Panc1 (cell line): ENCODE measurements around the gene NIPSNAP2.
"Not testable (repeated sequence)": the region's sequence is repeated elsewhere in the genome, so short reads cannot be mapped to it uniquely, and the experiment has no call there.

Source experiments
- CTCF ChIP-seq: fragments of 450-650 bp; IDR thresholded peaks from 2 replicates; pipeline ENCODE4 v1.5.1; 2017; ENCODE audit warnings: mild to moderate bottlenecking
- POLR2AphosphoS5 ChIP-seq: IDR thresholded peaks from 2 replicates; pipeline ENCODE4 v1.6.1; 2012; ENCODE audit warnings: mild to moderate bottlenecking, low read depth, low read length, moderate library complexity
- SIN3A ChIP-seq: IDR thresholded peaks from 2 replicates; pipeline ENCODE4 v1.6.1; 2012; ENCODE audit warnings: low read depth, mild to moderate bottlenecking, low read length, moderate library complexity, borderline replicate concordance; ENCODE audit not compliant: insufficient read depth
- TCF7L2 ChIP-seq: IDR thresholded peaks from 2 replicates; pipeline ENCODE4 v1.6.1; 2011; ENCODE audit warnings: mild to moderate bottlenecking, low read depth, low read length, inconsistent platforms
- TF ChIP-seq, protein P1 (sequence below), 2 experiments: IDR thresholded peaks; 2 replicates each; pipeline ENCODE4 v1.6.1; 2011 to 2012; ENCODE audit warnings: low read depth in 2 of 2, control low read depth in 1 of 2, low read length in 1 of 2, mild to moderate bottlenecking in 1 of 2, moderate library complexity in 1 of 2; ENCODE audit not compliant: insufficient read depth in 1 of 2

- TF ChIP-seq, protein P1, sequence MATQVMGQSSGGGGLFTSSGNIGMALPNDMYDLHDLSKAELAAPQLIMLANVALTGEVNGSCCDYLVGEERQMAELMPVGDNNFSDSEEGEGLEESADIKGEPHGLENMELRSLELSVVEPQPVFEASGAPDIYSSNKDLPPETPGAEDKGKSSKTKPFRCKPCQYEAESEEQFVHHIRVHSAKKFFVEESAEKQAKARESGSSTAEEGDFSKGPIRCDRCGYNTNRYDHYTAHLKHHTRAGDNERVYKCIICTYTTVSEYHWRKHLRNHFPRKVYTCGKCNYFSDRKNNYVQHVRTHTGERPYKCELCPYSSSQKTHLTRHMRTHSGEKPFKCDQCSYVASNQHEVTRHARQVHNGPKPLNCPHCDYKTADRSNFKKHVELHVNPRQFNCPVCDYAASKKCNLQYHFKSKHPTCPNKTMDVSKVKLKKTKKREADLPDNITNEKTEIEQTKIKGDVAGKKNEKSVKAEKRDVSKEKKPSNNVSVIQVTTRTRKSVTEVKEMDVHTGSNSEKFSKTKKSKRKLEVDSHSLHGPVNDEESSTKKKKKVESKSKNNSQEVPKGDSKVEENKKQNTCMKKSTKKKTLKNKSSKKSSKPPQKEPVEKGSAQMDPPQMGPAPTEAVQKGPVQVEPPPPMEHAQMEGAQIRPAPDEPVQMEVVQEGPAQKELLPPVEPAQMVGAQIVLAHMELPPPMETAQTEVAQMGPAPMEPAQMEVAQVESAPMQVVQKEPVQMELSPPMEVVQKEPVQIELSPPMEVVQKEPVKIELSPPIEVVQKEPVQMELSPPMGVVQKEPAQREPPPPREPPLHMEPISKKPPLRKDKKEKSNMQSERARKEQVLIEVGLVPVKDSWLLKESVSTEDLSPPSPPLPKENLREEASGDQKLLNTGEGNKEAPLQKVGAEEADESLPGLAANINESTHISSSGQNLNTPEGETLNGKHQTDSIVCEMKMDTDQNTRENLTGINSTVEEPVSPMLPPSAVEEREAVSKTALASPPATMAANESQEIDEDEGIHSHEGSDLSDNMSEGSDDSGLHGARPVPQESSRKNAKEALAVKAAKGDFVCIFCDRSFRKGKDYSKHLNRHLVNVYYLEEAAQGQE (IDR thresholded peaks at IDR 0.05; ENCODE audit: insufficient read depth in 1 of 2, low read depth in 2 of 2, low read length in 1 of 2) = not testable (repeated sequence)
- not testable (repeated sequence) for TF ChIP-seq CTCF, POLR2AphosphoS5, SIN3A, TCF7L2
Measured at GRCh38 chr7:56045758-56046157, 81.4 kb downstream of the NIPSNAP2 start.
